CD4-positive, alpha-beta T cell treated with Interleukin-6 at 100 ng/mL for 8 hours (primary cell): Measurements from ENCODE around the gene CACNA1B.
"Not testable (repeated sequence)": the region's sequence is repeated elsewhere in the genome, so short reads cannot be mapped to it uniquely, and the experiment has no call there.

Source experiments
- DNase-seq: peaks from one replicate; pipeline ENCODE4 v3.0.0-alpha.2; 2020; ENCODE audit warnings: mixed read lengths, low spot score

Gene CACNA1B

GRCh38 chr9:138099803-138100598 is 222.4 kb downstream of the CACNA1B start:
- DNase-seq, result no peak

GRCh38 chr9:138100711-138101350 is 223.2 kb downstream of the CACNA1B start:
- DNase-seq, result no peak

GRCh38 chr9:138101444-138102234 is 224.1 kb downstream of the CACNA1B start:
- no peak for DNase-seq

DNA sequence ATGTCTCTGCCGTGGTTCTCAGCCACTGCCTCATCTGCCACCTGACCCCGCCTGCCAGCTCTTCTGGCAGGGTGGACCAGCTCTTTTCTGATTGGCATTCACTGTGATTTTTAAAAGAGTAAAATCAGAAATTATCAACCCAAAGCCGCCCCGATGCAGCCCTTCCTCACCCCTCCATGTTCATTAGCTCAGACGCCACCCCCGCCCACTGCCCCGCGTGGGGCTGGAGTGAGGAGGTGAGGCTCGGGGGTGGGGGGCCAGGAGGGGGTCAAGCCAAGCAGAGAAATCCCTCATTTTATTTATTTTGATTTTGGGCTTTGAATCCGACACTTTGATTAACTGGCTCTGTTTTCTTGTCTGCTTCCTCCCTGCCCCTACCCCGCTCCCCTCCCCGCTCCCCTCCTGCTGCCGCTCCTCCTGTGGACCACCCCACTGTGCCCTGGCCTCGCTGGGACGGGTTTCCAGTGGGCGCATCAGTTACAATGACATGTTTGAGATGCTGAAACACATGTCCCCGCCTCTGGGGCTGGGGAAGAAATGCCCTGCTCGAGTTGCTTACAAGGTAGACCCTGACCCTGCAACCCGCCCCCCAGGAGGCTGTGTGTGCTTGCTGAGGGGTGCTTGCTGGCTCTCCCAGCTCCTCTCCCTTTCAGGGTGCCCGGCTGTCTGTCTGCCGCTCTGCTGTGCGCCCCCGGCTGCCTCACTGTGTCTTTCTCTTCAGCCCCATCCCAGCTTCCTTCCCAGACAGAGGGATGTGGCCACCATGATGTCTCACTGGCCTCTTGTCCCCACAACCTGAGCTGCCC is 224.9 kb downstream of the CACNA1B start:
- DNase-seq, result no peak

DNA sequence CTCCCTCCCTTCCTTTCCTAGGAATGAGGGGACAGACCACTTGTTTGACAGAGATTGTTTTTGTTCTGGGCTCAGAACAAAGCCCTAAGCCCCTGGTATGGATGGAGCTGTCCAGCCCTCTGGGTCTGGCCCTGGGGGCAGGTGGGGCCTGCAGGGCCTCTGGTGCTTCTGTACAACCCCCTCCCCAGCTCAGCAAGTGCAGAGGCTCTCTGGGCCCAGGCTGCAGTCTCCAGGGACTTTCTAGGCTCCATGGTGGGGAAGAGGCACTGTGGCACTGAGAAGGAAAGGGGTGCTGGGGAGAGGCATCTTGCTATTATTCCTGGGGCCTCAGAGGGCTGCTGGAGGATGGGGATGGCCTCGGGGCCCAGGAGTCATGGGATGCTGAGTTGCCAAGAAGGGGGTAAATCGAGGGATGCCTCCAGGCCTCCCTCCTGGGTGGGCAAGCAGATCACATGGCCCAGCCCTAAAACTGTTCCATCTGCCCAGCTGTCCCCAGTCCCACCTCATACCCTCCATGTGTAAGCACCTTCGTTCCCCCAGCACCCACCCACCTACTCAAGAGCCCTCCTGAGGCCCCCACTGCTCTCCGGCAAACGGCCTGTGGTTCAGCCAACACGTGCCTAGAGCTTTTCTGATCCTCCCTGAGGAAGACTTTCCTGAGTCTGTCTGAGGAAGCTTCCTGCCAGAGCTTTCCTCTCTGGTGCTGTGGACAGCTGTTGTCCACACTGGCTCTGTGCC is 225.7 kb downstream of the CACNA1B start:
- DNase-seq, result no peak

GRCh38 chr9:138103849-138104206 is 226.2 kb downstream of the CACNA1B start:
- no peak for DNase-seq

DNA sequence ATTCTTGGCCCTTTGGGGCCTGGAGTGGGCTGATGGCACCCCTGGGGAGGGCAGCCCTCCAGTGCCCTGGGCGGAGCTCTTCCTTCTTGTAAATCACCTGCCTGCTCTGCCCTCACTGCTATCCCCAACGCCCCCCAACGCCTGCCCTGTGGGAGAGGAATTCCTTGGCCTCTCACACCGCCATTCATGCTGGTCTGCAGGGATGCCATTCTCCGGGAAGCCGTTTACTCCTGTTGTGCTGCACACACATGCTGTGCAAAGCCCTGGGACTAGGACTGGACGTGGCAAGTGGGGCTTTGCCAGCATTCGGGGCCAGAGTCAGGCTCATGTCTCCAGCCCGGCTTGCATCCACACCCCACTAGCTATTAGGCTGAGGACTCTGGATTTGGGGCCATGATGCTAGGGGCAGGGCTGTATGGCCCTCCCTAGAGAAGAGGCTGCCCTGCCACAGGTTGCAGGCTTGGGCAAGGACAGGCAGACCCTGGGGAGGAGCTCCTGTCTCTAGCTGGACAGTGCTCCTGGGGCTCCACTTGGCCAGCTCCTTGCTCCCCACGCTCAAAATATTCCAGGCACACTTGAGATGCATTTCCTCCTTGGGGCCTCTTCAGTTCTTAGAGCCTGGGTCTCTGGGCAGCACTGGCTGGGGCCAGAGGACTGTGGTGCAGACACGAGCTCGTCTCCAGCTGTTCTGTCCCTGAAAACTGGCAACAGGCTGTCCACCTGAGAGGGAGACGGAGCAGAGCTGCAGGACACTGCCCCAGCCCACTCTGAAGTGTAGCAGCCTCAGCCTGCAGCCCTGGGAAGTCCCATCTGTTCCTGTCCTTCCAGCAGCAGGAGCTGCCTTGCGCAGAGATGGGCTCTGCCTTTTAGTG is 226.9 kb downstream of the CACNA1B start:
- DNase-seq, result no peak

DNA sequence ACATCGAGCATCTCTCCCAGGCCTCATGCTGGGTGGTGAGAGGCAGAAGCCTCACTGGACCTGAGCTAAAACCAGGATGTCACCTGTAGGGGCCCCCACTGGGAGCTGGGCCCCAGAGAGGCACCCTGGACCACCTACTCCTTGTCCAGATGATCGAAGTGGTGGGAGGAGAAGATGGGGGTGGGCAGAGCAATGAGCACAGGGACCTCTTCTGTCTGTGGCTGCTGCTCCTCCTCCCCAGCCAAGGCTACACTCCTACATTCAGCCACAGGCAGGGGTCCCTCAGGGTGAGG is 227.5 kb downstream of the CACNA1B start:
- no peak for DNase-seq

- DNase-seq, result no peak
These were observed 228.3 kb downstream of the CACNA1B start for GRCh38 chr9:138105561-138106505.

DNA sequence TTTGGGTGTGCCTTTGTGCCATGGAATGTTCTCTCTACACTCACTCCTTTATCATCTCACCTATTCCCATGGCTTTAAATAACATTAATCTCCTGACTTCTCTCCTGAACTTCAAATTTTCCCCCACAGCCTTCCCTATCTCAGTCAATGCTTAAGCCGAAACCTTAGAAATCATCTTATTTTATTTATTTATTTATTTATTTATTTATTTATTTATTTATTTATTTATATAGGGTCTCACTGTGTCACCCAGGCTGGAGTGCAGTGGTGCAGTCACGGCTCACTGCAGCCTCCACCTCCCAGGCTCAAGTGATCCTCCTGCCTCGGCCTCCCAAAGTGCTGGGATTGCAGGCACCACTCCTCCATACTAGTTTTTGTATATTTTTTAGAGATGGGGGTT is 229.5 kb downstream of the CACNA1B start:
- DNase-seq, result not testable (repeated sequence)

GRCh38 chr9:138111607-138112006 is 234.0 kb downstream of the CACNA1B start:
- DNase-seq, result no peak

GRCh38 chr9:138112090-138112748 is 234.6 kb downstream of the CACNA1B start:
- no peak for DNase-seq

DNA sequence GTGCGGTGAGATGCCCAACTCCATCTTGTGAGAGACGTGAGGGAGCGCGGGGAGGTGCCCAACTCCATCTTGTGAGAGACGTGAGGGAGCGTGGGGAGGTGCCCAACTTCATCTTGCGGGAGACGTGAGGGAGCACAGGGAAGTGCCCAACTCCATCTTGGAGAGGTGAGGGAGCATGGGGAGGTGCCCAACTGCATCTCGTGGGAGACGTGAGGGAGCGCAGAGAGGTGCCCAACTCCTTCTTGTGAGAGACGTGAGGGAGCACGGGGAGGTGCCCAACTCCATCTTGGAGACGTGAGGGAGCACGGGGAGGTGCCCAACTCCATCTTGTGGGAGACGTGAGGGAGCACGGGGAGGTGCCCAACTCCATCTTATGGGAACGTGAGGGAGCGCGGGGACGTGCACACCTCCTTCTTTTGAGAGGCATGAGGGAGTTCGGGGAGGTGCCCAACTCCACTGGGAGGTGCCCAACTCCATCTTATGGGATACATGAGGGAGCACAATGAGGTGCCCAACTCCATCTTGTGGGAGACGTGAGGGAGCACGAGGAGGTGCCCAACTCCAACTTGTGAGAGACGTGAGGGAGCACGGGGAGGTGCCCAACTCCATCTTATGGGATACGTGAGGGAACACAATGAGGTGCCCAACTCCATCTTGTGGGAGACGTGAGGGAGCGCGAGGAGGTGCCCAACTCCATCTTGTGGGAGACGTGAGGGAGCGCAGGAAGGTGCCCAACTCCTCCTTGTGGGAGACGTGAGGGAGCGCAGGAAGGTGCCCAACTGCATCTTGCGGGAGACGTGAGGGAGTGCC is 235.4 kb downstream of the CACNA1B start:
- no peak for DNase-seq

DNA sequence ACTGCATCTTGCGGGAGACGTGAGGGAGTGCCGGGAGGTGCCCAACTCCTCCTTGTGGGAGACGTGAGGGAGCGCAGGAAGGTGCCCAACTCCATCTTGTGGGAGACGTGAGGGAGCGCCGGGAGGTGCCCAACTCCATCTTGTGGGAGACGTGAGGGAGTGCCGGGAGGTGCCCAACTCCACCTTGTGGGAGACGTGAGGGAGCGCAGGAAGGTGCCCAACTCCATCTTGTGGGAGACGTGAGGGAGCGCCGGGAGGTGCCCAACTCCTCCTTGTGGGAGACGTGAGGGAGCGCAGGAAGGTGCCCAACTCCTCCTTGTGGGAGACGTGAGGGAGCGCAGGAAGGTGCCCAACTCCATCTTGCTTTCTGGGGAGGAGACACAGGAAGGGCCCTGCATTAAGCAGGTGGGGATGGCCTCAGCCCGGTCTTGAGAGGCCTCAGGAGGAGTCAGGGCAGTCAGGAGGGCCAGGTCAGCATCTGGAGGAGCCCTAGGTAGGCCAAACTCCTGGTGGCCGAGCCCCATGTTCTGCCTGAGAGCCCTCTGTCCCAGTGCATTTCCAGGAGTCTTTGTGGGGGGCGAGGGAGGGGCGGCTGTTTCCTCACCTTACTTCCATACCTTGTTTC is 236.2 kb downstream of the CACNA1B start:
- not testable (repeated sequence) for DNase-seq

- no peak for DNase-seq
These were observed 237.1 kb downstream of the CACNA1B start for GRCh38 chr9:138114501-138115245.

- DNase-seq, result no peak
These were observed 237.9 kb downstream of the CACNA1B start for GRCh38 chr9:138115506-138115905.

GRCh38 chr9:138116521-138116920 is 238.9 kb downstream of the CACNA1B start:
- no peak for DNase-seq
